GM12872 (cell line): ENCODE data around the gene CACNA2D3.

ENCODE experiments used
- CTCF ChIP-seq: IDR thresholded peaks from 3 replicates; pipeline ENCODE4 v1.5.1; 2011; ENCODE audit warnings: low read depth, mild to moderate bottlenecking, low read length, moderate library complexity; ENCODE audit not compliant: insufficient read depth

CACNA2D3 gene

GRCh38 chr3:54710954-54711353, 588.6 kb downstream of the CACNA2D3 start:
- TF ChIP-seq CTCF = no peak

GRCh38 chr3:54712539-54712938, 590.2 kb downstream of the CACNA2D3 start:
- TF ChIP-seq CTCF = no peak

DNA sequence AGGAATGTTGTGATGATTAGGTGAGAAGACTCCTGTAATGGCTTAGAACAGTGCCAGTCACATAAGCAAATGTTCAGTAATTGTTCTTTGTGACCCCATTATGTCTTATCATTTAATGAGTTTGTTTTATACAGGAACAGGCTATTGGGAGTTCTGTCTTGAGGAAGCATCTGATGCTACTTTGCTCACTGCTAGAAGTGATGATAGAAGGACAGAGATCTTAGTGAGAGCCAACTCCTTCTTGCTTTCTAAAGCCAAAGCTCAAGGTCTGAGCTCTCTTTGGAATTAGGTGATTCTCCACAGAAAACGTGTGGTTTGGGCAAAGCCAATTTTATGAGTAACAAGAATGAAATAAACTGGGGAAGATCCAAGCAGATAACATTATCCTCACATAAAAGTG, 590.7 kb downstream of the CACNA2D3 start:
- no peak for TF ChIP-seq CTCF

- no peak for TF ChIP-seq CTCF
Measured at GRCh38 chr3:54713455-54713854, 591.1 kb downstream of the CACNA2D3 start.

GRCh38 chr3:54714035-54714434, 591.7 kb downstream of the CACNA2D3 start:
- TF ChIP-seq CTCF = no peak

GRCh38 chr3:54717506-54717905, 595.2 kb downstream of the CACNA2D3 start:
- TF ChIP-seq CTCF = no peak

GRCh38 chr3:54719914-54720313, 597.6 kb downstream of the CACNA2D3 start:
- no peak for TF ChIP-seq CTCF

GRCh38 chr3:54720604-54721003, 598.3 kb downstream of the CACNA2D3 start:
- TF ChIP-seq CTCF = no peak
